Occipital lobe (tissue), 2 donors: Measurements from ENCODE around the gene NES. TPM values are rescaled to one million over a fixed set of nuclear protein-coding genes. Genes with fewer than 3 reads are reported as not detected.
A peak's percentile ranks its signal among the peaks of the same experiment; 100 is the strongest.

Experiments used
- DNase-seq: peaks from one replicate; lab custom pipeline; 2025; lab: John Stamatoyannopoulos, UW
- total RNA-seq: library from RNA; depleted of rRNA; stranded (reverse); fragments of >200 nt; gene quantifications from one replicate; pipeline ENCODE4 v1.2.3, GENCODE V29; 2014

The NES gene
- total RNA-seq, 1 donor from 2014 or later, result 24.0 TPM

DNA sequence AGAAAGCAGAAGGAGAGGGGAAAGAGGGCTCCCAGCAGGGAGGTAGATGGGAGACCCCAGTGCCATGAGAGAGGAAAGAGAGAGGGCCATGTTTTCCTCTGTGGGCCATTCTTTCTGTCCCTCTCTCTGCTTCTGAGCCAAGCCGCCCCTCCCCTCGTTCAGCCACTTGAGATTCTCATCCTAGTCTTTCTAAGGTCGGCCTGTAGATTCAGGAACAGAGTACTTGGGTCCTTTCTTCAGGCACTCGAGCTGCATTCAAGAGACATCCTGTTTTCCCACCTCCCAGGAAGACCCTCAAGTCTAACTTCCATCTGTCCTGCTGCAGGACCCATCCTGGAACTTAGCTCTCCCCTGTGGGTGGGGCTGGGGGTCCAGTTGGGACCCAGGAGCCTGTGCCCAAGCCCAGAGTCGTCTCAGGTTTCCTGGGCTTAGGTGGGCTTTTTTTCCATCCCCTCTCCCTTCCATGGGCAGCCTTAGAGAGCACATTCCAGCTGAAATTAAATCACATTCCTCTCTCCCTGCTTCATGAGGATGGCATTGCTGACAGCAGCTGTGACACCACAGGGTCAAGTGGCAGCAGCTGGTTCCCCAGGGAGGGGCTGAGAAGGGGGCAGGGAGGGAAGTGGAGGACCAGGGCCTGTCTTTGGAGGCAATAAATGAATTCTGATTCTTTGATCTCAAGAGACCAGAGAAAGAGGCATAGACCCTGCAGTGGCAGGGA lies 13.0 kb downstream of the NES start:
- DNase-seq, result no peak

DNA sequence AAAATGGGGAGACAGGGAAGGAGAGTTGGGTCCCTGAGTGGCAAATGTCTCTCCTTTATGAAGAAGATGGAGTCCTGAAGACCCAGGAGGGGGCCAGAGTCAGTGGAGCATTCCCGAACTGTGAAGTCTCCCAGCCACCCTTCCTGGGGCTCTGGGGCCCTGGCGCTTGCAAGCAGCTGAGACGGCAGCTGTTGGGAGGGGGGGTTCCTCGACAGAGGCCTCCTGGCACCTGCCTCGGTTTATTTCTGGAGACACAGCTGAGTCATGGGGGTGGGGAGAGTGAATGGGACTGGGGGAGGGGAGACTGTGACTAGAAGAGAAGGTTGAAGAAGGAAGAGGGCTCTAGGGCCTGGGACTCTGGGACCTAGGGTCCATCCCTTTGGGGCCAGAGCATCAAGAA lies 14.0 kb downstream of the NES start:
- DNase-seq, result peak; percentile 54

DNA sequence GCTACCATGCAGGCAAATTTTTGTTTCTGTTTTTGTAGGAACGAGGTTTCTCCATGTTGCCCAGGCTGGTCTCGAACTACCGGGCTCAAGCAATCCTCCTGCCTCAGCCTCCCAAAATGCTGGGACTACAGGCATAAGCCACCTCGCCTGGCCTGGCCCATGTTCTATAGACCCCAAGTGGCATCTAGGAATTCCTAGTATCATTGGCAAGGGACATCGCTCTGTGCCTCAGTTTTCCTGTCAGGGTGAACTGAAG lies 14.5 kb downstream of the NES start:
- no peak for DNase-seq

DNA sequence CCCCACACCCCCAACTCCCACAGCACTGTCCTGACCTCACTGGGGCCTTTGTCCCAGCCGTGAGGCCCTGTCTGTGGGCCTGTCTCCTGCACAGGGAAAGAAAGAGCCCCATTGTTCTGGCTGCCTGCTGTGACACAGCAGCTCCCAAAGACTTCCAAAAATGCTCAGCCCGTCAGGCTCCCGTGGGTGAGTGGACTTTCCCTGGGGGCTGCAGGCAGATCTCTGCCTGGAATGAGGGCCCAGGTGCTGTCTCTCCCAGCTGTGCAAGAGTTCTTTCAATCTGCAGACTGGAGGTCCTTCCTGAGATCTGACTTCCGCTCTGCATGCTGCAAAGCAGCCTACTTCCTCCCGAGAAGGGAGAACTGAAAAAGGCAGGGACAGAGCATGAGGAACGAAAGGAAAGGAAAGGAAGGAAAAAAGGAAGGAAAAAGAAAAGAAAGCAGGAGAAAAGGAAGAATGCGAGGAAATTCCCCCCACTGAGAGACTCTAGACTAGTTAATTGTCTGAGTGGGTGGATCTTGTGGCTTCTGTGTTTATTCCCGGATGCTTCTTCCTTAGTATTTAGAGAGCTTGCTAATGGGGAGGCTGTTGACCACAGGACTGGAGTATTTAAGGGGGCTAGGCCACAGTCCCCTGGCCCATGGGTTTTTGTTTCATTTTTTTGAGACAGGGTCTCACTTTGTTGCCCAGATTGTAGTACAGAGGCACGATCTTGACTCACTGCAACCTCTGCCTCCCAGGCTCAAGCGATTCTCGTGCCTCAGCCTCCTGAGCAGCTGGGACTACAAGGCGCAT lies 15.0 kb downstream of the NES start:
- peak; percentile 67 for DNase-seq

DNA sequence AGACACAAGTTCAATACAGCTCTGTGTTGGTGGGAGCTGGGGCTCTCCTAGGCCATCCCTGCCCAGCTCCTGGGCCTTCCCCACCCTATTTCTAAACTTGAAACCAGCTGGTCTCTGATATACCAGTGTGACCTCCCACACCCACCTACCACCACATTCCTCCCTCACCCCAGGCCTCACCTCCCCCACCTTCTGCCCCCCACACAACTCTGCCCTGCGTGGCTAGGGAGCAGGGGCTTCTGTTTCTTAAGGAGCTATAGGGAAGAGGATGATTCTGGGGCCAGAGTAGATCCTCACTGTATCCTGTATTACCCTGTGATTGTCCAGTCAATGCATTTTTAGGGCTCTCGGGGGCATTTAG lies 16.5 kb downstream of the NES start:
- no peak for DNase-seq

GRCh38 chr1:156659988-156660751 lies 17.0 kb downstream of the NES start:
- peak; percentile 89 for DNase-seq

- DNase-seq, result no peak
Observed at GRCh38 chr1:156659661-156659987, 17.6 kb downstream of the NES start.

GRCh38 chr1:156658945-156659574 lies 18.1 kb downstream of the NES start:
- no peak for DNase-seq

GRCh38 chr1:156658496-156658895 lies 18.7 kb downstream of the NES start:
- DNase-seq, result no peak

GRCh38 chr1:156657741-156658319 lies 19.4 kb downstream of the NES start:
- no peak for DNase-seq

DNA sequence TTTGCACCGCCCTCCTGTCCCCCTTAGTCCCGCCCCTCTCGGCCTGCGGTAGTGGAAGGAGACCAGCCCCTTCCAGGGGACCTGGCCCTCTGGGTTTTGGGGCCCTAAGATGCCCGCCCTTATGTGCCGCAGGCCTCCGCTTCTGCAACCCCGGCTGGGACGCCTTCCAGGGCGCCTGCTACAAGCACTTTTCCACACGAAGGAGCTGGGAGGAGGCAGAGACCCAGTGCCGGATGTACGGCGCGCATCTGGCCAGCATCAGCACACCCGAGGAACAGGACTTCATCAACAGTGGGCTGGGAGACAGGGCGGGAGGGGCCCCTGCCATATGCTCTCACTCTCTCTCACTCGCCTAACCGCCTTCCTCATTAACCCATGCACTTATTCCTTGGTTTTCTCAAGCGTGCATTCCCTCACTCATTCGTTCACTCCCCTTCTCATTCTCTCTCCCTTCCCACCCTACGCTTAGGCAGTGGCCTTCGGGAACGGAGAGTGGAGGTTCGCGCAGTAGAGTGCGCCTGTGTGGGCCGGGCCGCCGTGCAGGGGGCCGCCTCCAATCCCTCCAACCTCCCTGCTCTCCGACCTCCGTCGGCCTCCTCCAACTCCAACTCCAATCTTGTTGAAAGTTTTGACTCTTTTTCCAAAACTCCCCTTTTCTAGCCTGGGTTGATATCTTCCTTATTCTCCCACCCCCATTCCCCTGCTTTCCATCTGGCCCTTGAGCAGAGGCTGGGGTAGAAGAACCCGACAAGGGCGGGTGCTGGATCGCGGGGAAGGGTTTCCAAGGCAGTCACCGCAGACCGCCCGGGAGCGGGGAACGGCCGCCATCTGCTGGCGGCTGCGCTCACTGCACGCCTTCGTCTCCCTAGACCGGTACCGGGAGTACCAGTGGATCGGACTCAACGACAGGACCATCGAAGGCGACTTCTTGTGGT lies 20.1 kb downstream of the NES start:
- peak; percentile 65 for DNase-seq

DNA sequence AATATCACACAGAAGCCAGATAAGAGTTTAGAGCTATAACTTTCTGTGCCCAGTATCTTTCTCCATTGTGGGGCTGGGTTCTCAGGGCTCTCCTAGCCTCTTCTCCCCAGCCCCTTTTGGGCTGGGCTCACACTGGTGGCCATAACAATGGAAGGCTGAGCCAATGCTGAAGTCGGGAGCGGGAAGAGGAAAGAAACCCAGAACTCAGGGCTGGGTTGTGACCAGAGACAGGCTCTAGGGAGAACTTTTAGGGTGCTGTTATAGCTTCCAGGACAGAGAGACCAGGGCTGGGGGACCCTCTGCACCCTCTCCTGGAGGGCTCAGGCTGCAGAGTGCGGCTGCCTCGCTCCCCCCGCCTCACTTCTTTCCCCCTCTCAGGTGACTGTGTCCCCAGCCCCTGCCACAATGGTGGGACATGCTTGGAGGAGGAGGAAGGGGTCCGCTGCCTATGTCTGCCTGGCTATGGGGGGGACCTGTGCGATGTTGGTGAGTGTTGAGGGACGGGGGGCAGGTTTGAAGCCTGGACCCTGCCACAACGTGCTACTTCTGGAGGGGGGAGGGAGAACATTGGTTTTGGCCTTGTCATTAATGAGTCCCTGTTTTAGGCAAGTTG lies 21.2 kb downstream of the NES start:
- DNase-seq, result no peak

- DNase-seq, result no peak
Observed at GRCh38 chr1:156655151-156655903, 21.9 kb downstream of the NES start.

DNA sequence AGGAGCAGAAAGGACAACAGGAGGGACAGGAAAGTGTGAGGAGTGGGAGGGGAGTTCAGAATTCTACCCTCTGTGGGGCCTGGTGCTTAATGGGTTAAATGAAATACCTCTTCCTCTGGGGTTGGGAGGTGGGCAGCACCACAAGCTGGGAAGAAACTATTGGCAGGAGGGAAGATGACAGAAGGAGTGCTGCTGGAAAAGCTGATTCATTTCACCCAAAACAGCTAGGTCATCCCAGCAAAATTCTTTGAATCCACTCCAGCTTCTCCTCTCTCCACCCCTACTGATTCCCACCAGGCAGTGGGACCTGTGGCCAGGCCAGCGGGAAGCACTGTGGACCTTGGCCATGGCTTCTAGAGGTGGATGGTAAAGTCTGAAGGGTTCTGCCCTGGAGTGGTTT lies 22.5 kb downstream of the NES start:
- no peak for DNase-seq

GRCh38 chr1:156652992-156653355 lies 24.2 kb downstream of the NES start:
- no peak for DNase-seq

- DNase-seq, result no peak
Observed at GRCh38 chr1:156652131-156652991, 24.8 kb downstream of the NES start.

- DNase-seq, result no peak
Observed at GRCh38 chr1:156648951-156649350, 28.3 kb downstream of the NES start.

GRCh38 chr1:156648496-156648895 lies 28.7 kb downstream of the NES start:
- no peak for DNase-seq

GRCh38 chr1:156647351-156647750 lies 29.9 kb downstream of the NES start:
- DNase-seq, result no peak
